Adrenal gland (tissue), 12 donors: ENCODE measurements around the gene E2F4. TPM values are rescaled to one million over a fixed set of nuclear protein-coding genes. Genes with fewer than 3 reads are reported as not detected.

Experiments
- DNase-seq, 7 donors: peaks; one replicate each; pipeline ENCODE4 v3.0.0-alpha.2; 2019 to 2020
- H3K27ac ChIP-seq, 5 donors: fragments of 200-600 bp; sonication (generic) in 4 of 5; 1 replicate in 3 of 5; 2 replicates in 2 of 5; pipeline versions ENCODE4 v1.5.1 to v1.8.0; 2016 to 2020; ENCODE audit warnings: mild to moderate bottlenecking in 1 of 5
- H3K27me3 ChIP-seq: fragments of 200-600 bp; 2 replicates; pipeline ENCODE4 v1.8.0; 2021
- H3K36me3 ChIP-seq, 2 donors: fragments of 200-600 bp; replicated peaks in 1 of 2; 1 replicate in 1 of 2; 2 replicates in 1 of 2; pipeline versions ENCODE4 v1.5.1 to v1.8.0; 2018 to 2022
- H3K4me1 ChIP-seq, 2 donors: fragments of 200-600 bp; replicated peaks in 1 of 2; 1 replicate in 1 of 2; 2 replicates in 1 of 2; pipeline versions ENCODE4 v1.5.1 to v1.8.0; 2018 to 2021
- H3K4me3 ChIP-seq, 4 donors: fragments of 200-600 bp; sonication (generic) in 3 of 4; one replicate each; pipeline ENCODE4 v1.5.1; 2016 to 2018
- H3K9me3 ChIP-seq, 3 donors: fragments of 200-600 bp; sonication (generic) in 1 of 3; replicated peaks in 1 of 3; 1 replicate in 2 of 3; 2 replicates in 1 of 3; pipeline versions ENCODE4 v1.5.1 to v1.8.0; 2016 to 2021
- CTCF ChIP-seq, 6 experiments: fragments of 450-650 bp in 4 of 6; fragments of 200-600 bp in 2 of 6; sonication (generic) in 1 of 6; IDR thresholded peaks; 1 replicate in 5 of 6; 2 replicates in 1 of 6; pipeline versions ENCODE4 v1.5.1 to v1.8.0; 2016 to 2021; ENCODE audit warnings: antibody characterized with exemption in 6 of 6, mild to moderate bottlenecking in 2 of 6, moderate library complexity in 1 of 6
- POLR2A ChIP-seq, 2 donors: fragments of 450-650 bp; IDR thresholded peaks; one replicate each; pipeline ENCODE4 v1.6.1; 2017; ENCODE audit warnings: antibody characterized with exemption in 2 of 2, mild to moderate bottlenecking in 2 of 2, moderate library complexity in 1 of 2
- WGBS, 4 donors: extraction: QIAGEN DNeasy Blood & Tissue Kit in 2 of 4; methylation state at CpG; one replicate each; pipeline versions ENCODE4 v1.1.5 to v1.1.7; 2013 to 2017; 5-methylcytosine and 5-hydroxymethylcytosine counted together
- intact Hi-C, 2 donors: fragments of 100-400 bp; cut with DNase I; formaldehyde crosslinking; loops; one replicate each; pipeline versions ENCODE4 v1.14.1 to v1.15.0; 2022 to 2023
- polyA plus RNA-seq, 3 donors: library from polyadenylated mRNA; stranded (reverse); fragments of 200-250 nt in 2 of 3; fragments of 350-450 nt in 1 of 3; fragmentation: Illumina TruSeq in 1 of 3; extraction: RNeasy Lipid Tissue Mini Kit (QIAGEN cat#74804) in 1 of 3; gene quantifications; one replicate each; pipeline ENCODE4 v1.2.3, GENCODE V29; 2013 to 2014
- total RNA-seq, 9 donors: library from RNA; depleted of rRNA in 4 of 9; stranded (reverse); fragments of >200 nt in 4 of 9; fragments of 120-200 nt in 1 of 9; fragmentation: NEBNext Ultra II Directional in 1 of 9; extraction: Animal tissue kit (Norgen Biotek cat#: 25700) in 1 of 9; gene quantifications; one replicate each; pipeline versions ENCODE4 v1.1.0 to v1.2.4, GENCODE V29; 2013 to 2023
- donor health status: healthy with polysubstance abuse.
- donor health status: Bipolar disorder and iron deficiency.
- donor health status: DM: yes; HTN: yes; CAD: no.
- donor health status: DM: no; HTN: no; CAD: no.
- donor health status: DM: no; HTN: no; CAD: no.
- donor health status: DM: yes; HTN: yes; CAD: no.

Gene E2F4
- total and polyA plus RNA-seq, 12 donors = 44.4 to 122 (median 69.1) TPM

- intact Hi-C loops = no loop called here
- Histone ChIP-seq H3K4me1 (peaks cover 37 to 52% of the 10 kb centered on the region in 2 donors), H3K36me3 (no peaks in the 10 kb centered on the region), H3K27ac (no peak overlapping the region), H3K4me3 (no peak overlapping the region), H3K9me3 (no peaks in the 10 kb centered on the region), H3K27me3 (no peaks in the 10 kb centered on the region)
- DNase-seq = peak in 1 of 7 donors; percentile 30
- no peak for TF ChIP-seq CTCF (IDR thresholded peaks at IDR 0.05)
- no peak for TF ChIP-seq POLR2A (IDR thresholded peaks at IDR 0.05)
- 87 to 93% (median 89%) methylated on average over 3 to 12 of the region's 12 CpGs; no CpG with 5 or more reads in 1 of the 4 donors for WGBS, 4 donors
These were observed 15.3 kb upstream of the E2F4 start for GRCh38 chr16:67176662-67177061.

GRCh38 chr16:67177743-67178699 is 13.9 kb upstream of the E2F4 start:
- H3K36me3 ChIP-seq = no peaks in the 10 kb centered on the region
- TF ChIP-seq CTCF (IDR thresholded peaks at IDR 0.05) (peak in 3 of 6 experiments; percentile 17 to 37 (median 37)), POLR2A (IDR thresholded peaks at IDR 0.05) (peak; percentile 15 to 53)
- H3K9me3 ChIP-seq = no peaks in the 10 kb centered on the region
- peaks cover 41 to 61% of the 10 kb centered on the region in 2 donors for H3K4me1 ChIP-seq
- intact Hi-C loops = no loop called here
- peak; percentile 73 to 86 (median 78) for DNase-seq
- peak overlapping the region in 2 of 4 donors; percentile 11 to 55 for H3K4me3 ChIP-seq
- peak overlapping the region; percentile 24 to 86 (median 49) for H3K27ac ChIP-seq
- H3K27me3 ChIP-seq = no peaks in the 10 kb centered on the region
- 3 to 52% (median 22%) methylated on average over 4 to 73 of the region's 73 CpGs for WGBS, 4 donors

GRCh38 chr16:67179421-67180080 is 12.4 kb upstream of the E2F4 start:
- no peak for DNase-seq
- WGBS, 4 donors = 90 to 100% (median 98%) methylated on average over 5 to 13 of the region's 13 CpGs
- Histone ChIP-seq H3K9me3 (no peaks in the 10 kb centered on the region), H3K36me3 (no peaks in the 10 kb centered on the region), H3K4me1 (peaks cover 37 to 54% of the 10 kb centered on the region in 2 donors), H3K4me3 (no peak overlapping the region), H3K27me3 (no peaks in the 10 kb centered on the region), H3K27ac (no peak overlapping the region)
- TF ChIP-seq POLR2A (IDR thresholded peaks at IDR 0.05) (no peak), CTCF (IDR thresholded peaks at IDR 0.05) (no peak)
- intact Hi-C loops = no loop called here

- Histone ChIP-seq H3K4me1 (peaks cover 37 to 54% of the 10 kb centered on the region in 2 donors), H3K27ac (peak overlapping the region in 1 of 5 donors; percentile 84), H3K27me3 (no peaks in the 10 kb centered on the region), H3K4me3 (no peak overlapping the region), H3K9me3 (no peaks in the 10 kb centered on the region), H3K36me3 (no peaks in the 10 kb centered on the region)
- no peak for DNase-seq
- intact Hi-C loops = no loop called here
- 88 to 100% (median 90%) methylated on average over 1 to 16 of the region's 16 CpGs for WGBS, 4 donors
- TF ChIP-seq CTCF (IDR thresholded peaks at IDR 0.05) (no peak), POLR2A (IDR thresholded peaks at IDR 0.05) (no peak)
These were observed 11.8 kb upstream of the E2F4 start for GRCh38 chr16:67180166-67180565.
